ENCODE measurements around the gene CDH4.

GRCh38 chr20:61969806-61970205 lies 717.7 kb downstream of the CDH4 start:
- TF ChIP-seq, protein P1, sequence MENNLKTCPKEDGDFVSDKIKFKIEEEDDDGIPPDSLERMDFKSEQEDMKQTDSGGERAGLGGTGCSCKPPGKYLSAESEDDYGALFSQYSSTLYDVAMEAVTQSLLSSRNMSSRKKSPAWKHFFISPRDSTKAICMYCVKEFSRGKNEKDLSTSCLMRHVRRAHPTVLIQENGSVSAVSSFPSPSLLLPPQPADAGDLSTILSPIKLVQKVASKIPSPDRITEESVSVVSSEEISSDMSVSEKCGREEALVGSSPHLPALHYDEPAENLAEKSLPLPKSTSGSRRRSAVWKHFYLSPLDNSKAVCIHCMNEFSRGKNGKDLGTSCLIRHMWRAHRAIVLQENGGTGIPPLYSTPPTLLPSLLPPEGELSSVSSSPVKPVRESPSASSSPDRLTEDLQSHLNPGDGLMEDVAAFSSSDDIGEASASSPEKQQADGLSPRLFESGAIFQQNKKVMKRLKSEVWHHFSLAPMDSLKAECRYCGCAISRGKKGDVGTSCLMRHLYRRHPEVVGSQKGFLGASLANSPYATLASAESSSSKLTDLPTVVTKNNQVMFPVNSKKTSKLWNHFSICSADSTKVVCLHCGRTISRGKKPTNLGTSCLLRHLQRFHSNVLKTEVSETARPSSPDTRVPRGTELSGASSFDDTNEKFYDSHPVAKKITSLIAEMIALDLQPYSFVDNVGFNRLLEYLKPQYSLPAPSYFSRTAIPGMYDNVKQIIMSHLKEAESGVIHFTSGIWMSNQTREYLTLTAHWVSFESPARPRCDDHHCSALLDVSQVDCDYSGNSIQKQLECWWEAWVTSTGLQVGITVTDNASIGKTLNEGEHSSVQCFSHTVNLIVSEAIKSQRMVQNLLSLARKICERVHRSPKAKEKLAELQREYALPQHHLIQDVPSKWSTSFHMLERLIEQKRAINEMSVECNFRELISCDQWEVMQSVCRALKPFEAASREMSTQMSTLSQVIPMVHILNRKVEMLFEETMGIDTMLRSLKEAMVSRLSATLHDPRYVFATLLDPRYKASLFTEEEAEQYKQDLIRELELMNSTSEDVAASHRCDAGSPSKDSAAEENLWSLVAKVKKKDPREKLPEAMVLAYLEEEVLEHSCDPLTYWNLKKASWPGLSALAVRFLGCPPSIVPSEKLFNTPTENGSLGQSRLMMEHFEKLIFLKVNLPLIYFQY (CRISPR knock-in tag; IDR thresholded peaks at IDR 0.05; ENCODE audit: borderline replicate concordance), result no peak
- TF ChIP-seq BHLHE40 (IDR thresholded peaks at IDR 0.05; ENCODE audit: low read length) (no peak), BATF2 (CRISPR knock-in tag; IDR thresholded peaks at IDR 0.05) (no peak), ZNF776 (CRISPR knock-in tag; IDR thresholded peaks at IDR 0.05) (no peak), XBP1 (CRISPR knock-in tag; IDR thresholded peaks at IDR 0.05) (no peak), ZSCAN30 (CRISPR knock-in tag; IDR thresholded peaks at IDR 0.05) (no peak), ZNF224 (CRISPR knock-in tag; IDR thresholded peaks at IDR 0.05) (no peak), IRF1 (CRISPR knock-in tag; IDR thresholded peaks at IDR 0.05; ENCODE audit: low read depth) (no peak), REST (IDR thresholded peaks at IDR 0.05; ENCODE audit: borderline replicate concordance in 1 of 2, low read depth in 1 of 2, low read length in 2 of 2) (no peak), POLR2AphosphoS5 (IDR thresholded peaks at IDR 0.05; ENCODE audit: low read depth, low read length) (no peak), GATA4 (IDR thresholded peaks at IDR 0.05; ENCODE audit: borderline replicate concordance, low read depth) (no peak), ZBTB33 (CRISPR knock-in tag; IDR thresholded peaks at IDR 0.05) (no peak), TAF15 (IDR thresholded peaks at IDR 0.05; ENCODE audit: low read depth, low read length, poor library complexity, severe bottlenecking) (no peak), EP300 (IDR thresholded peaks at IDR 0.05; ENCODE audit: low read depth in 2 of 2, low read length in 2 of 2) (no peak), EP300 (CRISPR knock-in tag; IDR thresholded peaks at IDR 0.05; ENCODE audit: borderline replicate concordance) (no peak)

Measured in HepG2 (cell line).